ENCODE data around the gene ISX.

ISX gene

DNA sequence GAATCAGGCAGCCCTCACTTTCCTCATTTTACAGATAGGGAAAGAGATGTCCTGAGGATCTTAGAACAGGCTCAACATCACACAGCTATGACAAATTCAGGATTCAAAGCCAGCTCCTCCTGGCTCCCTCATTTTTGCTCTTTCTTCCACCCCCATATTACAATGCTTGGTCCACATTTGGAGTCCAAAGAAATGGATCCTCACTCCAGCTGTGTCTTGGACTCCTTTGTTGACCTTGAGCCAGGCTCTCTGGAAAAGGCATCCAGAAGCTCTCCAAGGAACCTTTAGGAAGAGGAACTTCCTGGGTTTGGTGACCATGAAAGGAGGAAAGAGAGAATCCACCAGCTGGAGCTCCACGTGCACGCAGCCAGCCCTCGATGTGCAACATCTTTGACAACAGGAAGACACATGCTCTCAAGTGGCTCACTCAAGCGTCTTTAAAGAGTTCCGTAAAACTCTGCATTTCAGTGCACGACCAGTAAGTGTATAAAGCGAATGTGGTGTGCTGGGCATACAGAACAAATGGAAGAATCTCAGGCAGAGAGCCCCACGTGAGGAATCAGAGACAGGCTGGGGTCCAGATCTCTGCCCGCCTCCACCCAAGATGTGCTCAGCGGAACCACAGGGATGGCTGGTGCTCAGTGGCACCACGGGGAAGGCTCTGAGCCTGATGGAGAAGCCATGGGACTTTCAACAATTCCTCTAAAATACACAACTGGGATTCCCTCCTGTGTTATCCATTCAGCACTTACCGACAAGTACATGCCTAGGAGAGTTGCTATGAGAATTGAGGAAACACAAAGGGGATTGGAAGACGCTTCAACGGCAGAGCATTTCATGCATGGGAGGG lies 48.4 kb downstream of the ISX start:
- no peak for DNase-seq

DNA sequence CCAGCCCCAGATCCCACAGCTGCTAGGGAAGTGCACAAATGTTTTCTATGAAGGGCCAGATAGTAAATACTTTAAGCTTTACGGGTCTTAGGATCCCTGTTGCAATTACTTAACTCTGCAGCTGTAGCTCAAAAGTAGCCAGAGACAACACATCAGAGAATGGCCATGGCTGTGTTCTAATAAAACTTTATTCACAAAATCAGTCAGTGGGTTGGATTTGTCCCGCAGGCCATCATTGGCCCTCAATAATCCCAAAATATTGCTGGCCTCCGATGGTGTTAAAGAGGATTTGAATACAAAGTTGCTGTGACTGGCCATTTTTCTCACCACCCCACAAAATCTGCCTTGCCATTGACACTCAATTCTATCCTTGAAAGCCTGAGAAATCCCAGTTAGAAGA lies 49.6 kb downstream of the ISX start:
- no peak for DNase-seq

DNA sequence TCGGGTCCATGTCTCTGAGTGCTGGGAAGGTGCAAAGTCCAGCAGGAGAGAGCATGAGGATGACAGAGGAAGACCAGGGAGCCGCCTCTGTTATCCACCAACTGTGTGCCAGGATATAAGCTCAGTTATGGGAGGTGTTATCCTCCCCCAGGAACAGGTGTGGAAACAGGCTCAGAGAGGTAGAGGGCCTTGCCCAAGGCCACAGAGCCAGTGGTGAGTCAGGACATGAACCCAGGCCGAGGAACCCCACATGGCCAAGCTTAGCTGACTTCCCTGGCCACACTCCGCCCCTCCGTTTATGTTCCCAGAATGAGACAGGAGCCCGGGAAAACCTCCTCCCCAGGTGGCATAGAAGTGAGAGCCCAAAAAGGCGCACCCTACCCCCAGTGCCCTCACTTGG lies 50.3 kb downstream of the ISX start:
- DNase-seq, result no peak

DNA sequence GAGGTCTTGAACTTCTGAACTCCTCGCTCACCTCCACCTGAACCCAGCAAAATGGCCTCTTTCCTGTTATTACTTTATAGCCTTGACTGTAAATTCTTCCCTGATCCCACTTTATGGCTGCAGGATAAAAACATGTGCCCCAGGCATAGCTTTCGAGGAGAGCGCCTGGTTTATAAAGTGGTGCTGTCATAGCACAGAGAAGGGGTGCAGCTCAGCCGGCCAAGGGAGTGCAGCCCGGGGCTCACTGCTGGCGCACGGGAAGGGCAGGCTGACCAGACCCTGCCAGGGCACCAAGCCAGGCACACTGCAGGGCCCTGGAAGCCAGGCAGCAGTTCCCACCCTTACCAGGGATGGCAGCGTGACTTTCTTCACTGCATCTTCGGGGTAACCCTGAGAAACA lies 50.9 kb downstream of the ISX start:
- DNase-seq, result no peak

DNA sequence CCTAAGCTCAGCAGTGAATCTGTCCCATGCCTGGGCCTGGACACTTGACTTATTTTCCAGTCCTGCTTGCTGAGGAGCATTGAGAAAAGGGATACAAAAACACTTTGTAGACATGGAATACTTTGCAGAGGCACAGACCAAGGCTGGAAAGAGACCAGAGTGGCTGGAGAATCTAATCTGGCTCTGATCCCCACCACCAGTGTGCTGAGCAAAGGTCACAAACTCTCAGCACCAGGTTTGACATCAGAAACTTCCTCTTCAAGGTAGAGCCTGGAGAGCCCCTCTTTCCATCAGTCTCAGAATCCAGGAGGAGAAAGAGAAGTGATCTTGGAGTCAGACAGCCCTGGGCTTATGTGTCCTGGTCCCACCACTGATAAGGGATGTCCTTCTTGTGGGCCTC lies 53.5 kb downstream of the ISX start:
- DNase-seq, result no peak

DNA sequence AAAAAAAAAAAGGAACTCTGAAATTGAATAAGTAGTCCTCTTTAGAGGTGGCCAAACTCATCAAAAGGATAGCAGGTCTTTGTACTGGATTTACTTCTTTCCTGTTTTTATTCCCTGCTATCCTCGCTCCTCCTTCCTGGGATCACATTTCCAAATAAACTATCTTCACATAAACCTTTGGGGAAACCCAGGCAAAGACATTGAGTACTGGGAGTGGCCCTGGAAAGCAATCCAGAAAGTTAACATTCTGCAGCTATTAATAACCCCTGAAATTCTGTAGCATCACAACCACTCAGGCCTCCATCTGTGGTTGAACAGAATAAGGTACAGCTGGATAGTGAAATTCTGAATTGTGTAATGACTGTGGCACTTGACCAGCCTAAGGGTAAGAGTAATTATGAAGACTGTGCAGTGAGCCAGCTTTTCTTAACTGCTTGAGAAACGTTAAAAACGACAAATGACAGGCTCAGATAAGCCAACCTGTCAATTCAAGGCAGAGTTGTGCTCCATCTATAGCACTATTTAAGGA lies 58.8 kb downstream of the ISX start:
- no peak for DNase-seq

DNA sequence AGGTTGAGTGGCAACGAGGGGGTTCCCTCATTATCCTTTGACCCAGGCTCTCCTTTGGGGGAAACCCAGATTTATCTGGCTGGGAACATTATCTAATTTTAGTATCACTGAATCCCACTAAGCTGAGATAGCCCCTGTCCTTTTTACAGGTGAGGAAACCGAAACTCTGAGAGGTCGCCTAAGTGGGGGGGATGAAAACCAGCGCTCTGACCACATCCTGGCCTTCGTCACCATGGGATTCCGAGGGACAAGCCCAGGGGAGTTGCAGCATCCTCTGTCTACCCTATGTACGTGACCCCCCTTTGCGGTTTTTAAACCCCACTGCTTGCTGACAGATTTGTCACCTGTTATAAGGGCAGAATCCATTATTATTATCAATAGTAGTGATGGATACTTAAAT lies 61.0 kb downstream of the ISX start:
- no peak for DNase-seq

DNA sequence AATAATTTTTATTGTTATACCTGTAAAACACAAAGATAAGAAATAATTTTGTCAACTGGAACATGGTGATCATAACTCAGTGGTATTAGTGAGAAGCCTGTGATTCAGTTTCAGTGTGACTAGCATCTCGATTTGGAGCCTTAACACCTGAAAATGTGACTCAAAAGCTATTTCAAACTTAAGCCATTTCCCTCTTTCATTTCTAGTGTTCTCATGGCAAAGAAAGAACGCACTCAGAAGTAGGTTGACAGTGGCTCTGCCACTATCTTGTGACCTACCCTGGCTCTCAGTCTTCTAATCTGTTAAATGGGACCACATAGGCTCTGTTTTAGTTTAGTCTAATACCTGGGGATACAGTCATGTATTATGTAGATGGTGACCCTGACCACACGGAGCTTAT lies 62.7 kb downstream of the ISX start:
- DNase-seq, result no peak

DNA sequence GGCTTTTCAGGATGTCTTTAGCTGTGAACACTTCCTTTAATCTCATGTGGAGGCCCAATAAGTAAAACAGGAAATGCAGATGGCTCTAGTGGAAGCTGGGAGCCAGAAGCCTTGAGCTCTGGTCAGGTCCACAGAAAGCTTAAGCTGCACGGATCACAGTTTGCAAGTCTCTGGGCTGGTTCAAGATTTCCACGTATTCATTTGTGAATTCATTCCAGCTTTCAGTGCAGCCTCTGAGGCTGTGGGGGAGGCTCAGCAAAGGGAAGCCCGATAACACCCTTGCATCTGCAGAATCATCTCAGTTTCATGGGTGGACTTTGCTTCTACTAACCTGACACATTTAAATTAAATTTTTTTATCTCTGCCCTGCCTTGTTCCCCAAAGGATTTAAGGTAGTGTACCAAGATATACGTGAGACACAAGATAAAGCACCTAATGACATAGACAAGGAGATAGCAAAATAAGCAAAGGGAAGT lies 65.6 kb downstream of the ISX start:
- no peak for DNase-seq

DNA sequence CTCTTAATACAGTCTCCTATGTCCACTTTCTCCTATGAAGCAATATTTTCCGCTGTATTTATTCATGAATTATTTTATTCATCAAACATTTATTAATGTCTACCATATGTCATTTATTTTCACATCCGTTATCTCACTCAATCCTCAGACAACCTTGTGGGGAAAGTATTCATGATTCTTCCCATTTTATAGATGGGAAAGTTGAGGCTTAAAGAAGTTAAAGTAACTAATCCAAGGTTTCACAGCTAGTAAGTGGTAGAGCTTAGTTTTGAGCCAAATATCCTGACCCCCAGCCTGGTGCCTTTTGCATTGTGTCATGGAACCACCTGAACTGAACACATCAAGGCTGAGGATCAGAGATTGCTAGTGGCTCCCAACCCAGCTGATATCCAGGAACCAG lies 66.6 kb downstream of the ISX start:
- DNase-seq, result no peak

DNA sequence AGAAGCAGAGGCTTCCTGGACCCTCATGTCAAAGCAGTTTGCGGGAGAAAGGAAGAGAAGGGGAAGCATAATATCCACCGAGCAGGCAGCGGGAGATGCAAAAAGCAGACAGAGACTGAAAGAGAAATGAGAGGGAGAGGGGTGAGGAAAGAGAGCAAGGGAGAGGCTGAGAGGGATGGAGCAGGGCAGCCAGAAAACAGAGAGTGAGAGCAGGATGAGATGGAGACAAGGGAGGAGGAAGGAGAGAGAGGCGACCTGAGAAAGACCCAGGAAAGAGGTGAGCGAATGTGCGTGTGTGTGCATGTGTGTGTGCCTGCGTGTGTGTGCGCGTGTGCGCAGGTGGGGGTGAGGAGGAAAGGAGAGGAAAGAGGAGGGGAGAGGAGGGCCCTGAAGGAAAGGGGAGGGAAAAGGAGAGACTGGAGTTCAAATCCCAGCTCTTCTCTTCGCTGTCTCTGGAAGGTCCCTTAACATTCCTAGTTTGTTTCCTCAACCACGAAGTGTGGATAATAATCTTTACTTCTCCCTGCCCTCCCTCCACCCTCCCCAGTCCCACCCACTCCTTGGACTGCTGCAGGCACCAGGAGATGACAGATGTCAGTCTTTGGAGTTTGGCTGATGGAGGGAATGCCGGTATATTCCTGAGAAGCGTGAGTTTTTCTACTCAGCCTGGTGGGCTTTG lies 67.9 kb downstream of the ISX start:
- DNase-seq, result no peak

DNA sequence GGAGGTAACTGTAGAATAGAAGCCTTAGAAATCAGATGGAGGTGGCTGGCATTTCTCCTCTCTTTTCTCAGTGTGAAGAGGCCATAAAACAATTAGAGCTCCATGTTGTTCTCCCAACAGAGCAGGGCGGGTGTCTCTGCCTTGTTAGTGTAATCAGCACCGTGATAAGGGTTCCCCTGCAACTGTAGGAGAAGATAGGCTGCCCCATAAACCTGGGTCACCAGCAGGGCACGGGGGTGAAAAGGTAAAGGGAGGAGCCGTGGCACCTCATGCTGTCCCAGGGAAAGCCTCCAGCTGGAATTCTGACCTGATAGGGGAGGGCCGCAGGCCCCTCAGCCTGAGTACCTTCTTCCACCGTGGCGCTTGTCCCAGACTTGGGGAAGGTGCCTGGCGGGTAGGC lies 68.7 kb downstream of the ISX start:
- no peak for DNase-seq

DNA sequence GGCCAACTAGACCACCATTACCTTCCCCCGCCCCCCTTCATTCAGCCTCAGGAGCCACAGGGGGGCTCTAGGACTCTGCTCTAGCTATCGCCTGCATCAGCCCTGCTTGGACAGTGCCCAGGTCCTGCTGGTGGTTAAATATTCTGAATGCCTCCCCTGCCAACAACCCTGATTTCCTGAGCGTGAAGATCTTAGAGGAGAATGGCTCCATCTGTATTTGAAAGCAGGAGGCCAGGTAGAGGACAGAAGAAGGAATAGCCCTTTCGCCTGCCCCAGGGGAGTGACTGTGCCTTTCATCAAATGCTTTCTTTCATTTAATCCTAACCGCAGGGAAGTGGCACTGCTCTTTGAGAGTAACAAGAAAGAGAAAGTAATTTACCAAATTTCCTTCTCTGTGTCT lies 69.2 kb downstream of the ISX start:
- no peak for DNase-seq

Data from CD4-positive, alpha-beta T cell treated with Interleukin-10 for 1 hour (primary cell).